Lower leg skin (tissue), 4 donors: ENCODE results near the gene MEF2D. TPM values are rescaled to one million over a fixed set of nuclear protein-coding genes. Genes with fewer than 3 reads are reported as not detected.

Source experiments
- DNase-seq, 2 donors: peaks; one replicate each; pipeline ENCODE4 v3.0.0-alpha.2; 2019; ENCODE audit warnings: low spot score in 2 of 2
- H3K4me3 ChIP-seq: fragments of 200-600 bp; sonication (generic); 2 replicates; pipeline ENCODE4 v1.5.1; 2017; ENCODE audit warnings: mild to moderate bottlenecking, low read depth; ENCODE audit not compliant: poor library complexity, severe bottlenecking
- POLR2A ChIP-seq, 2 donors: fragments of 450-650 bp; IDR thresholded peaks; one replicate each; pipeline ENCODE4 v1.6.1; 2016 to 2017; ENCODE audit warnings: antibody characterized with exemption in 2 of 2, mild to moderate bottlenecking in 1 of 2, moderate library complexity in 1 of 2
- WGBS, 2 donors: methylation state at CpG; one replicate each; pipeline ENCODE4 v1.1.5; 2018; 5-methylcytosine and 5-hydroxymethylcytosine counted together
- intact Hi-C: fragments of 100-400 bp; cut with DNase I; formaldehyde crosslinking; loops from one replicate; pipeline ENCODE4 v1.15.0; 2023; ENCODE audit warnings: low total_unique reads
- total RNA-seq, 4 donors: library from RNA; depleted of rRNA; stranded (reverse); fragments of >200 nt; gene quantifications; one replicate each; pipeline ENCODE4 v1.1.0, GENCODE V29; 2016
- TF ChIP-seq, protein P1 (sequence below), 3 donors: fragments of 450-650 bp; IDR thresholded peaks; one replicate each; pipeline ENCODE4 v1.5.1; 2016; ENCODE audit warnings: antibody characterized with exemption in 3 of 3, mild to moderate bottlenecking in 3 of 3, moderate library complexity in 2 of 3

Gene MEF2D
- total RNA-seq, 4 donors from 2014 or later, result 32.1 to 67.3 (median 55.6) TPM

DNA sequence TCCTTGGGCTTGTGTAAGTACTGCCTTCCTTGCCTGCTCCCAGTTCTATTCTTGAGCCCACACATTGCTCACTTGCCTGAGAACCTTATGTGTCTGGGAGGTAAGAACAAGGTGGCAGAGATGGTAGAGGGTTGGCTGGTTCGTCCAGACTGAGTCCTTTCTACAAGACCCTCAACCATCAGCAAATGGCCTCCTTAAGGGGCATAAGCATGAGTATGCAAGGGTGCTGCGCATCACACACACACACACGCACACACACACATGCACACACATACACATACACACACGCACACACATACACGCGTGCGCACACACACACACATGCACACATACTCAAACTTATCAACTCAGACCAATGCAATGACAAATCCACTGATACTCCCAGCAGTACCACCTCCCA is 74.6 kb downstream of the MEF2D start:
- 96 to 97% methylated on average over 7 of the region's 7 CpGs for WGBS, 2 donors
- H3K4me3 ChIP-seq, result no peak overlapping the region
- TF ChIP-seq POLR2A (IDR thresholded peaks at IDR 0.05), result no peak
- TF ChIP-seq, protein P1, sequence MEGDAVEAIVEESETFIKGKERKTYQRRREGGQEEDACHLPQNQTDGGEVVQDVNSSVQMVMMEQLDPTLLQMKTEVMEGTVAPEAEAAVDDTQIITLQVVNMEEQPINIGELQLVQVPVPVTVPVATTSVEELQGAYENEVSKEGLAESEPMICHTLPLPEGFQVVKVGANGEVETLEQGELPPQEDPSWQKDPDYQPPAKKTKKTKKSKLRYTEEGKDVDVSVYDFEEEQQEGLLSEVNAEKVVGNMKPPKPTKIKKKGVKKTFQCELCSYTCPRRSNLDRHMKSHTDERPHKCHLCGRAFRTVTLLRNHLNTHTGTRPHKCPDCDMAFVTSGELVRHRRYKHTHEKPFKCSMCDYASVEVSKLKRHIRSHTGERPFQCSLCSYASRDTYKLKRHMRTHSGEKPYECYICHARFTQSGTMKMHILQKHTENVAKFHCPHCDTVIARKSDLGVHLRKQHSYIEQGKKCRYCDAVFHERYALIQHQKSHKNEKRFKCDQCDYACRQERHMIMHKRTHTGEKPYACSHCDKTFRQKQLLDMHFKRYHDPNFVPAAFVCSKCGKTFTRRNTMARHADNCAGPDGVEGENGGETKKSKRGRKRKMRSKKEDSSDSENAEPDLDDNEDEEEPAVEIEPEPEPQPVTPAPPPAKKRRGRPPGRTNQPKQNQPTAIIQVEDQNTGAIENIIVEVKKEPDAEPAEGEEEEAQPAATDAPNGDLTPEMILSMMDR (IDR thresholded peaks at IDR 0.05), result no peak
- intact Hi-C loops, result no loop called here
- DNase-seq, result no peak

DNA sequence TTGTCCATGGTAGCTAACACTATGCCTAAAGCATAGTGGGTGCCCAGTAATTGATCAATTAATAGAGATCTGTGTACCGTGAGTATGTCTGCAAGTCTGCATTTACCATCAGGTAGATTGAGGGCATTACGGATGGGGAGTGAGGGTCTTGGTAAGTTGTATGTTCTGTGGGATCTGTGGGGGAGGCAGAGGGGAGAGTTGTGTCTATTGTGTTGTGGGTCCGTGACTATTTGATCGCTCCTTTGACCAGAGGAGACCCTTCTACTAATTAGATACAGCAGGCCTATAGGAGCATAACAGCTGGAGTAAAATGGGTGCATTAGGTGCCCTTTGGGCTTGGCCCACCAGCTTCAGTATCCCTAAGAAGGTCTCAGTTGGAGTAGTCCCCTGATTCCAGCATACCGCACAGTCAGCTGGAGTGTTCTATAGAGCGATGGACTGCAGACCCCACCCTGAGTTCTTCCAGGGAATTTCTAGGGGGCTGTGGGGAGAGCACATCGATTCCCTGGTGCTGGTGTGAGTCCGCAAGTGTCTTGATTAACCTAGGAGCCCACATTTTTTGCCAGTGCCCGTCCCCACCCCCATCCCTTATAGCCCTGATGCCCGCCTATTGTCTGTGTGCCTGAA is 75.7 kb downstream of the MEF2D start:
- TF ChIP-seq POLR2A (IDR thresholded peaks at IDR 0.05), result no peak
- TF ChIP-seq, protein P1 (IDR thresholded peaks at IDR 0.05), result no peak
- intact Hi-C loops, result no loop called here
- WGBS, 2 donors, result 84 to 86% methylated on average over 10 of the region's 10 CpGs
- H3K4me3 ChIP-seq, result no peak overlapping the region
- no peak for DNase-seq

DNA sequence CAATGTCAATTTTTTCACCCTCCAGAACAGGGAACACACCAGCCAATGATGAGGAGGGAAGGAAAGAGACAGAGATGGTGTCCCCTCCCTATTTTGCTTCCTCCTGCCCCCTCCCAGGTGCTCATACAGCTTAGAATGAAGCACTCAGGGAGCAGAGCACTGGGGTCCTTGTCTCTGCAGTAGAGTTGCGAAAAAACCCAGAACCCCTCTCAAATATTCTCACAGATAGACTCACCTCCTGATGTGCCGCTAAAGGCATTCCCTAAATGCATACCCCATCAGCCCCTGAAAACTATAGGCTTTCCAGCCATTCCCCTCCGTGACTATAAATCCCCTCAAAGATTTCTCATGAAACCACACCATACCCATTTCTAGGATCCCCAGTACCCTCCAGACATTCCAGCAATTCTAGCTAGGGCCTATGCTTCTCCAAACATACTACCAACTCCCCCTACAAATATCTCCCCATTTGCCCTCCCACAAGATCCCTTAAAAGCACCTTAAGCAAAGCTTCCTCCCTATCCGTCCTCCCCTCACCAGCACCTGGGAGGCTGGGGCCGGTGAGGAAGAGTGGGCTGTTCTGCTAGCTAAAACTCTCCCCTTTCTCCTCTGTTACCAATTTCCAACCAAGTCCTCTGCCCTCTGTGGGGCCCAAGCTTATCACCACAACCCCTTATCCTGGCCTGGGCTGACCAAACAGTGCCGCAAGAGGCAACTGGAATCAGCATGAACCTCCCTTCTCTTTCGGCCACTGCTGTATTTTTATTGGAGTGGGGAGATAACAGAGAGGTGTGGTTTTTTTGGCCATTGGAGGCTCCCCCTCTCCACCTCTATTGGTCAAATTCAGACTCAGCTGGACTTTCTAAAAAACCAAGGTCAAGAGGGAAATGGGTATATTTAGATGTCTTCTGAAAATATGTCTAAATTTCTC is 76.9 kb downstream of the MEF2D start:
- intact Hi-C loops, result no loop called here
- 63 to 70% methylated on average over 7 of the region's 7 CpGs for WGBS, 2 donors
- TF ChIP-seq, protein P1 (IDR thresholded peaks at IDR 0.05), result no peak
- no peak for TF ChIP-seq POLR2A (IDR thresholded peaks at IDR 0.05)

DNA sequence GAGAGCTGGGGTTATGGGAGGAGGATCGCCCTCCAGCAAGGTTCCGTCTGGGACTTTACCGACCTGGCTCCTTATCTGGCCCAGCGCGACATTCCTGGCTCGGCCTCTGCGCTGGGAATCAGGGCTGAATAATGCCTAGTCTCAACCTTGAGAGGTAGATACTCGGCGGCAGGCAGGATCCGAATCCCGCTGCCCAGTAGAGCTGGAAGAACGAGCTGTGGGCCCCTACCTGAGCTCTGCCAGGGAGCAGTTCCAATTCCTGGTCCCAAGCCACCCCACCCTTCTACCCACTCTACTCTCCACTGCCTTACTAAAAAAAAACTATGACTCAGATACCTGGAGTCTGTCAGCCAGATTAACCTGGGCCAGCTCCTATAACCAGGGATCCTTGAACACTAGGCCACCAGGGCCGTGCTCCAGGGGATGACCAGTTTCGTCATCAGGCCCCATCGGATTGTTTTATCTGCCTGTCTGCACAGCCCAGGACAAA is 77.9 kb downstream of the MEF2D start:
- TF ChIP-seq POLR2A (IDR thresholded peaks at IDR 0.05), result no peak
- TF ChIP-seq, protein P1 (IDR thresholded peaks at IDR 0.05), result no peak
- intact Hi-C loops, result no loop called here
- no peak for DNase-seq
- H3K4me3 ChIP-seq, result no peak overlapping the region
- WGBS, 2 donors, result 19 to 21% methylated on average over 15 of the region's 15 CpGs

More for the DNA sequence above, 76.9 kb downstream of the MEF2D start:
- H3K4me3 ChIP-seq, result no peak overlapping the region
- no peak for DNase-seq

DNA sequence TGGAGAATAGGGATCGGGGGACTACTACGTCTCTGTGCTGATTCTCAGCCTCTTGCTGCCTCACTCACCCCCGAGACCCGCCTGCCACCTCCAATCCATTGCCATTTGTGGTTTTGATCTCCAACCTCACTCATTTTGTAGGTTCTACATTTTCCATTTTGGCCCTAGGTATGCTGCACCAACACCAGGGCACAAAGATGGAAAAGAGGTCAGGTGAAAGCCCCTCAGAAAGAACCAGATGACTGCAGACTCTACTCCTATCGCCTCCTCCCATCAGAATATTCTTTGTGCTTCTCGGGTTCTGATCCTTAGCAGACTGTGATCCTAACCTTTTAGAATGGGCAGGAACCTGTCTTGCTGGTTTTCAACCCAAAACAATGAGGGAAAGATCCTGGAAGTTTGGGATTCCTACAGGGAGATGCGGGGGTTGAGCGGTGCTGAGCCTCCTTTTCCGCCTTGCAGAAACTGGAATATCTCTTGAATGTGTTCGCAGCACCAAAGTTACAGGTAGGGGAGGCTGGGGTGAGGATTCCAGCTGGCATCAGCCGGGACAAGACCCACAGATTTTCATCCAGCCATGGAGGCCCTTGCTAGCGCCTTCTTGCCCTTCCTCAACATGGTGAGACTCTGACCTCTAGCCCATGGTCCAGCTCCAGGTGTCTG is 78.5 kb downstream of the MEF2D start:
- TF ChIP-seq, protein P1 (IDR thresholded peaks at IDR 0.05), result no peak
- no peak for TF ChIP-seq POLR2A (IDR thresholded peaks at IDR 0.05)
- DNase-seq, result no peak
- intact Hi-C loops, result no loop called here
- WGBS, 2 donors, result 11 to 15% methylated on average over 12 of the region's 12 CpGs
- H3K4me3 ChIP-seq, result no peak overlapping the region
